Measurements from ENCODE around the gene APOM.

Gene APOM

GRCh38 chr6:31655349-31656237, at the start of gene APOM:
APOM (plus strand) TSS chr6:31655894; CDS start chr6:31655967, 73 bp downstream.
- no peak within 1 kb of the TSS for H3K4me3 ChIP-seq (ENCODE audit: low read depth, low read length)

- no peak overlapping the region for H3K4me3 ChIP-seq (ENCODE audit: low read depth, low read length)
Observed at GRCh38 chr6:31607317-31607716, 48.4 kb upstream of the APOM start.

GRCh38 chr6:31609519-31610406, 45.9 kb upstream of the APOM start:
- H3K4me3 ChIP-seq (ENCODE audit: low read depth, low read length), result no peak overlapping the region

DNA sequence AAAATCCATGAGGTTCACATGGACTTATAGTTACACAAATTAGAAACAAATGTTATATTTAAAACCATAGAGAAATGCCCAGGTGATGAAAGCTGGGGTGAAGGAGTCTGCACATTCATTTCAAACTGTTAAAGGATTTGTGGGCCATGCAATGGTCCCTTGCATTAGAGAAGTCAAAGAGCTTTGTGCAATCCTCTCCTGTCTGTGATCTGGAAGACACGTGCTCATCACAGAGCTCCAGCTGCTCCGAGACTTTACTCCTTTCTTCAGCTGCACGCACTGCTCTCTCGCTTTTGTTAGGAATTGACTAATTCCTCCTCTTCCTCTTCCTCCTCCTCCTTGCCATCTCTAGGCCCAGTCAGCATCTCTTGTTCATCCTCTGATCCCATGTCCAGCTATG, 44.7 kb upstream of the APOM start:
- H3K4me3 ChIP-seq (ENCODE audit: low read depth, low read length), result no peak overlapping the region

DNA sequence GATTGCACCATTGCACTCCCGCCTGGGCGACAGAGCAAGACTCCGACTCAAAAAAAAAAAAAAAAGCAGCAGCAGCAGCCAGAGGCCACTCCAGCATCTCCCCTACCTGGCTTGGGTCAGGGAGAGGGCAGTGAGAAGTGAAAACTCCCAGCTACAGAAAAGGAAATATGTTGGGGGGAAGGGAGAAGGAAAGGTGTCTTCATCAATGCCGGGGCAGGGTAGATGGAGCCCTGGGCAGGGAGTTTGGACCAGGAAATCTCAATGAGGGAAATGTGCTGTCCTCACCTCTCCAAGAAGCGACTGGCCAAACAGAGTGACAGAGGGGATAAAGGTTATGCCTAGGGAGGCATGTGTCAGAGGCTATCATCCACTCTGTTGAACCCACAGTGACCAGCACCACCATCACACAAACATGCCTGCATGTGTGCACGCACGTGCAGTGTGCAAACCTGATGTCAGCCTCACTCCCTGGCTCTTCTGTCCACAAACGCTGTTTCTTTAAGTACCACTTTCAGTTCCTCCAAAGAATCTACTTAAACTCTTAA, 41.5 kb upstream of the APOM start:
- no peak overlapping the region for H3K4me3 ChIP-seq (ENCODE audit: low read depth, low read length)

GRCh38 chr6:31614684-31615578, 40.8 kb upstream of the APOM start, which contains the start of gene AIF1:
AIF1 (plus strand) TSS chr6:31615234; CDS start chr6:31615330, 96 bp downstream.
- H3K4me3 ChIP-seq (ENCODE audit: low read depth, low read length), result no peak within 1 kb of the TSS

DNA sequence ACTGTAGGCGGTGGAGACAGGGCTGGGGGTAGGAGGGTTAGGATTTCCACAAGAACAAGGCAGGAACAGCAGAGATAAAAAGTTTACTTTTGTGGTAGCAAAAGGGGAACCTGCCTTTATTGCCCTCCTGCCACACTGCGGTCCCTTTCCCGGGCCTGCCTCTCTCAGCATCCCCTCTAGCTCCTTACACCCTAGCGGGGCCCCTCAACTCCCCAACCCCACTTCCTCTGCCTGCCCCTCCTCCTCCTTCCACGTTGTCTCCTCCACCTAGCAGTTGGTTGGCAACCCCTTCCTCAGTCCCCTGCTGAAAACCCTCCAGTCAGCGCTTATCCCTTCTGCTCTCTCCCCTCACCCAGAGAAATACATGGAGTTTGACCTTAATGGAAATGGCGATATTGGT, 39.9 kb upstream of the APOM start:
- H3K4me3 ChIP-seq (ENCODE audit: low read depth, low read length), result no peak overlapping the region

- no peak overlapping the region for H3K4me3 ChIP-seq (ENCODE audit: low read depth, low read length)
Observed at GRCh38 chr6:31617010-31617409, 38.7 kb upstream of the APOM start.

DNA sequence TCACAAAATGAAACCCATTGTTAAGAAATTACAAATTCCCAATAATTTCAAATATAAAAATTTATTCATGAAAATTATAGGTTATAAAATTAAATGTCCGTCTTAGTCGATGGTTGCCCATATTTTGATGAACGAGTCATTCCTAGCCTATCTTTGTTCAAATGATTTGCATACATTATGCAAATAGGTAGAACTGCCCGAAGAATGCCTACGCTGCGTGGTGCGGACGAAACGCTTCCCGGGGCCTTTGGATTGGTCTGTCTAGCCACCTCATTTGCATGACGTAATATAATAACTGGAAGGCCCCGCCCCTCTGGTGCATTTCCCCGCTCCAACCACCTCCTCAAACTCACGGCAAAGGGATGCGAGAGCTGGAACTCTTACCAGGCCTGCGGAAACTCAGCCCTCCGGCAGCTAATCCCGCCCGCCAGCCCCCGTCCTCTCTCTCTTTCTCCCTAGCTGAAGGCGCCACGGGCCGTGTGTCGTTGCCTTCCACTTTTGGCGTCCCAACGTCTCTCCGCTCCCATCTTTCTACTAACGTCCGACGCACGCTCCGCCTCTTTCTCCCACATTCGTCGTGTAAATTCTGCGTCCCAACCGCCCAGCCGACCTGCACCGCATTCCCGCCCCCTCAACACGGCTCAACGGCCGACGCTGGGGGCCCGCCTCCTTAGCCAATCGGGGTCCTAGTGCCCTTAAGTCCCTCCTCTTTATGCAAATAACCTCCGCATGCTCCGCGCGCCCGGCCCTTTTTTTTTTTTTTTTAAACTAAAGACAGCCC, 35.7 kb upstream of the APOM start:
- peak overlapping the region; percentile 83 for H3K4me3 ChIP-seq (ENCODE audit: low read depth, low read length)

GRCh38 chr6:31620586-31621319, 34.9 kb upstream of the APOM start, which contains the start of gene PRRC2A:
PRRC2A (plus strand) TSS chr6:31620715; CDS start chr6:31622790, 2,075 bp downstream.
- H3K4me3 ChIP-seq (ENCODE audit: low read depth, low read length), result peak within 1 kb of the TSS; percentile 89

DNA sequence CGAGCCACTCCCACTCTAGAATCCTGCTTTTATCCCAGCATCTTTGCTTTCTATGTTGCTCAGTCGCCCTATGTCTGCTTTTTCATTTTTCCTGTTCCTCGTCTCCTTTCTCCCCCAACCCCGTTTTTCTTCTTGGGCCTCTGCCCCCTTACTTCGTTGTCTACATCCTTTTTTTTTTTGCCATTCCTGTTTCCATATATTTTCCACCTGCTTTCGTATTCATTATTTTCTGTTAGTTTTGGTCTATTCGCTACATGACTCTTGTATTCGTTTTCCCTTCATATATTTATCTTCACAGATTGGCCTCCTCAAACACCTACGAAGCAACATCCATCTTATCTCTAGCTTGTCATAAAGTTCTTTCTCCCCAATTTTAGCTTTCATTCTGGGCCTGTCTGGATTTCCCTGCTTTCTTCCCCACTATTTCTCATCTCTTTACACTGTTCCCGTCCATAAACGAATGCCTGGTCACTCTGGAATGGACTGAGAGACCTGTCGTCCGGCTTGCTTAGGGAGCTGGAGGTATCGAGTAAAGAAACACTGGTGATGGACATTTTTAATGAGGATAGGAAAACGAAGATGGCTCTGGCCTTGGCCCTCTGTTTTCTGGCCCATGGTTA, 34.3 kb upstream of the APOM start:
- peak overlapping the region; percentile 89 for H3K4me3 ChIP-seq (ENCODE audit: low read depth, low read length)

GRCh38 chr6:31621991-31622390, 33.7 kb upstream of the APOM start:
- peak overlapping the region; percentile 89 for H3K4me3 ChIP-seq (ENCODE audit: low read depth, low read length)

- no peak overlapping the region for H3K4me3 ChIP-seq (ENCODE audit: low read depth, low read length)
Observed at GRCh38 chr6:31622684-31623091, 33.0 kb upstream of the APOM start.

DNA sequence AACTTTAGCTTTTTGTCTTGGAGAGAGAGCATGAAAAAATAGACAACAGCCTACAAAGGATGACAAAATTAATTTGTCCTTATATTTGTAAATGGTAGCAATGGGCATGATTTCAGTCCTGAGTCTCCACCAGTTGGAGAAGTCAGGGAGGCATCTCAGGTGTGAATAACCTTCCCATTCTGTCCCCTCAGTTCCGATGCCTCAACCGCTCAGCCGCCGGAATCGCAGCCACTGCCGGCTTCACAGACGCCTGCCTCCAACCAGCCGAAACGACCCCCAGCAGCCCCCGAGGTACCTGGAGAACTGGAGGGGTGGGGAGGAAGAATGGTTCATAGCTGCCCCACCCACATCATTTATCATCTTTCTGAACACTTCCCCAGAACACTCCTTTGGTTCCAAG, 31.6 kb upstream of the APOM start:
- H3K4me3 ChIP-seq (ENCODE audit: low read depth, low read length), result no peak overlapping the region

GRCh38 chr6:31626952-31627351, 28.7 kb upstream of the APOM start:
- H3K4me3 ChIP-seq (ENCODE audit: low read depth, low read length), result no peak overlapping the region

DNA sequence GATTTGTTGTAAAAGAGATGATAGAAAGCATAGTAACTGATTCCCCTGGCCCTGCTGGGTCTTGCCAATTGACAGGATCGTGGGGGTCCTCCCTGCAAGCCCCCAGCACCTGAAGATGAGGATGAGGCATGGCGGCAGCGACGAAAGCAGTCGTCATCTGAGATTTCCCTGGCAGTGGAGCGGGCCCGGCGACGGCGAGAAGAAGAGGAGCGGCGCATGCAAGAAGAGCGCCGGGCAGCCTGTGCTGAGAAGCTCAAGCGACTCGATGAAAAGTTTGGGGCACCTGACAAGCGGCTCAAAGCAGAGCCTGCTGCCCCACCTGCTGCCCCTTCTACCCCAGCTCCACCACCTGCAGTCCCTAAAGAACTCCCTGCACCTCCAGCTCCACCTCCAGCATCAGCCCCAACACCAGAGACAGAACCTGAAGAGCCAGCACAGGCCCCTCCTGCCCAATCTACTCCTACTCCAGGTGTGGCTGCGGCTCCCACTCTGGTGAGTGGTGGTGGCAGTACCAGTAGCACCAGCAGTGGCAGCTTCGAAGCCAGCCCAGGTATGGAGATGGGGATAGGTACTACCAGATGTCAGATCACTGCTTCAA, 27.9 kb upstream of the APOM start:
- no peak overlapping the region for H3K4me3 ChIP-seq (ENCODE audit: low read depth, low read length)

DNA sequence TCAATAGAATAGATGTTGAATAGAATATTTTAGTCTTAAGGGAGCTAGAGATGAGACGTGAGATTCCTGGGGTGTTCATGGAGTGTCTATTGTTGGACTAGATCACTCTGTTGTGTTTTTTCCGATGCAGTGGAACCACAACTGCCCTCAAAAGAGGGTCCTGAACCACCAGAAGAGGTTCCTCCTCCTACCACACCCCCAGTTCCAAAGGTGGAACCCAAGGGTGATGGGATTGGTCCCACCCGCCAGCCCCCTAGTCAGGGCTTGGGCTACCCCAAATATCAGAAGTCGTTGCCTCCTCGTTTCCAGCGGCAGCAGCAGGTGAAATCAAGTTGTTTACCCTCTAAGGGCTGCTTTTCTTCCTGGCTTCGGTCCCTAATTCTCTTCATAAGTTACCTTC, 26.7 kb upstream of the APOM start:
- no peak overlapping the region for H3K4me3 ChIP-seq (ENCODE audit: low read depth, low read length)

All from iPS-11a (cell line).